ENCODE data around the gene CERK. TPM values are rescaled to one million over a fixed set of nuclear protein-coding genes. Genes with fewer than 3 reads are reported as not detected.

Gene CERK
- total and polyA plus RNA-seq, 2 of the 8 experiments (the other 6 are each of a cell fraction or from before 2014, with no cell fraction given): 26.6 to 59.0 TPM

DNA sequence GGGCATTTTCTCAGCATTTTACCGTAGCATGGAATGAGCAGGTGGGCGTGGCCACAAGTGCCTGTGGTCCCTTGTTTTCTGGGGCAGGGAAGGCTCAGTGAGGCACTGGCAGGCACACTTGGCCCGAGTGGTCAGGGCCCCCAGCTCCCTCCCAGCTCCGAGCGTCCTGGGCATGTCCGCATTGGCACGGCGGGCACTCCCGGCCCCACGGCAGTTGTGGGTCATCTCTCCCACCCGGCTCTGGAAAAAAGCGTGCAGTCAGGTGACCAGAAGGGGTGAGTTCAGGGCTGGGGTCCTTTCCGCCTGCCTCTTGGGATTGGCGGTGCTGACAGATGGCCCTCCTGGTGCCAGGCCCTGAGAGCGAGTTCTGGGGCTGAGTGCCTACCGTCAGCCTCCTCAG lies 62.1 kb downstream of the CERK start:
- H3K36me3 ChIP-seq (ENCODE audit: control insufficient read depth in 2 of 4, insufficient read depth in 4 of 4, low read length in 3 of 4): no peaks in the 10 kb centered on the region; a peak in 1 of 8 replicates
- H3K14ac ChIP-seq (ENCODE audit: insufficient read length): no peak overlapping the region
- FAIRE-seq (no peak), DNase-seq (ENCODE audit: low read depth in 1 of 2, low spot score in 2 of 2) (no peak)
- no peak overlapping the region for H3K4ac ChIP-seq (replicated peaks; ENCODE audit: insufficient read length, low read depth, low read length)
- H3K79me1 ChIP-seq (ENCODE audit: low read depth, low read length): no peaks in the 10 kb centered on the region
- H2BK15ac ChIP-seq (ENCODE audit: low read length): no peak overlapping the region
- H3K4me2 ChIP-seq (ENCODE audit: insufficient read depth in 1 of 2, low read depth in 2 of 2, low read length in 2 of 2): no peak overlapping the region
- no peak overlapping the region for H3K27ac ChIP-seq (ENCODE audit: low read depth, low read length)
- H2BK120ac ChIP-seq (replicated peaks; ENCODE audit: low read depth, low read length): no peak overlapping the region
- CTCF ChIA-PET (ENCODE audit: partially characterized antibody): interaction anchor here (1.0 kb wide), 1 partner anchor 77 kb away, joined by 3 read pairs; no protein-coding TSS in a partner anchor
- H3K23ac ChIP-seq (ENCODE audit: insufficient read length): no peak overlapping the region
- POLR2A ChIA-PET (ENCODE audit: partially characterized antibody): no interaction called here
- no peaks in the 10 kb centered on the region for H3K27me3 ChIP-seq (replicated peaks in 1 of 4; ENCODE audit: control insufficient read depth in 3 of 4, extremely low read depth in 1 of 4, insufficient read depth in 3 of 4, low read length in 3 of 4)
- no peak overlapping the region for H4K5ac ChIP-seq (ENCODE audit: insufficient read length, low read depth, low read length)
- H2AK5ac ChIP-seq (ENCODE audit: low read depth, low read length): no peak overlapping the region
- H2BK20ac ChIP-seq (ENCODE audit: low read length): no peak overlapping the region
- no peak overlapping the region for H4K91ac ChIP-seq (replicated peaks; ENCODE audit: insufficient read length, low read length)
- no peak overlapping the region for H2BK12ac ChIP-seq (ENCODE audit: low read depth, low read length)
- H3K23me2 ChIP-seq (ENCODE audit: low read depth, low read length): peaks cover 3% of the 10 kb centered on the region; the same call in 1 of the 2 replicates
- H3K4me3 ChIP-seq (ENCODE audit: extremely low read depth in 1 of 4, insufficient read depth in 2 of 4, low read depth in 3 of 4, low read length in 4 of 4): no peak overlapping the region
- WGBS, 2 experiments (ENCODE audit: extremely low coverage in 1 of 2, insufficient coverage in 1 of 2, insufficient read length in 1 of 2, insufficient replicate concordance in 2 of 2, low coverage in 1 of 2, low lambda C conversion rate in 2 of 2, missing lambda C conversion rate in 1 of 2): 93% methylated on average over 14 of the region's 16 CpGs; no CpG with 5 or more reads in 1 of the 2 experiments
- H3K9me3 ChIP-seq (ENCODE audit: insufficient read depth in 2 of 2, low read depth in 1 of 2, low read length in 1 of 2): no peaks in the 10 kb centered on the region
- TF ChIP-seq RXRA (IDR thresholded peaks at IDR 0.05; ENCODE audit: insufficient read depth, low read depth, low read length) (no peak), TCF12 (IDR thresholded peaks at IDR 0.05; ENCODE audit: low read depth, low read length) (no peak), EGR1 (IDR thresholded peaks at IDR 0.05; ENCODE audit: borderline replicate concordance, low read depth, low read length) (no peak), CHD1 (IDR thresholded peaks at IDR 0.05; ENCODE audit: low read depth, low read length) (no peak), CBX5 (IDR thresholded peaks at IDR 0.05; ENCODE audit: low read depth, low read length) (no peak), ASH2L (IDR thresholded peaks at IDR 0.05; ENCODE audit: low read length) (no peak), TBP (IDR thresholded peaks at IDR 0.05; ENCODE audit: low read depth, low read length) (no peak)
- peaks cover 2 to 3% of the 10 kb centered on the region in 2 experiments for H4K20me1 ChIP-seq (replicated peaks in 1 of 2; ENCODE audit: control insufficient read depth in 1 of 2, insufficient read depth in 2 of 2, low read length in 2 of 2)
- H4K8ac ChIP-seq (ENCODE audit: extremely low read depth, insufficient read depth, low read length): no peak overlapping the region
- H3K9ac ChIP-seq (replicated peaks in 1 of 4; ENCODE audit: extremely low read depth in 1 of 4, low read depth in 3 of 4, low read length in 3 of 4): no peak overlapping the region
- no peak overlapping the region for H3K56ac ChIP-seq (replicated peaks; ENCODE audit: insufficient read length, low read depth, low read length)
- H3K79me2 ChIP-seq (ENCODE audit: control insufficient read depth in 1 of 2, insufficient read depth in 2 of 2, low read length in 2 of 2): no peaks in the 10 kb centered on the region
- H3K4me1 ChIP-seq (replicated peaks in 1 of 4; ENCODE audit: control insufficient read depth in 3 of 4, insufficient read depth in 4 of 4, low read length in 3 of 4): no peaks in the 10 kb centered on the region
- no peak overlapping the region for H2AFZ ChIP-seq (ENCODE audit: low read length)
- 0 out of 2 replicates have a peak overlapping the region, but pooled peaks have one; percentile 24 for H2BK5ac ChIP-seq (ENCODE audit: low read depth, low read length)
- H3K18ac ChIP-seq (ENCODE audit: extremely low read depth, low read length): no peak overlapping the region

All from H1 (cell line).